GM18507 (cell line): ENCODE measurements around the gene SGMS1.

Source experiments
- DNase-seq: peaks from one replicate; pipeline ENCODE4 v3.0.0; 2011; ENCODE audit warnings: low read depth; ENCODE audit not compliant: insufficient read length; ENCODE audit errors: extremely low spot score
- FAIRE-seq: peaks from 2 replicates; lab custom pipeline; 2011; peaks lifted over from hg19 to GRCh38; lab: Jason Lieb, UNC

SGMS1 gene

GRCh38 chr10:50335397-50335796 lies 288.4 kb downstream of the SGMS1 start:
- no peak for FAIRE-seq
- no peak for DNase-seq

- no peak for DNase-seq
- no peak for FAIRE-seq
Observed at GRCh38 chr10:50334273-50334672, 289.5 kb downstream of the SGMS1 start.

GRCh38 chr10:50333872-50334271 lies 289.9 kb downstream of the SGMS1 start:
- no peak for DNase-seq
- FAIRE-seq, result no peak

- FAIRE-seq (no peak), DNase-seq (no peak)
Observed at GRCh38 chr10:50332108-50332842, 291.5 kb downstream of the SGMS1 start.

- FAIRE-seq, result no peak
- DNase-seq, result no peak
Observed at GRCh38 chr10:50331486-50331885, 292.3 kb downstream of the SGMS1 start.

- no peak for FAIRE-seq
- DNase-seq, result no peak
Observed at GRCh38 chr10:50326757-50327701, 296.7 kb downstream of the SGMS1 start.

GRCh38 chr10:50326172-50326555 lies 297.6 kb downstream of the SGMS1 start:
- FAIRE-seq, result no peak
- no peak for DNase-seq

- DNase-seq (no peak), FAIRE-seq (no peak)
Observed at GRCh38 chr10:50325449-50326171, 298.1 kb downstream of the SGMS1 start.

- FAIRE-seq (no peak), DNase-seq (no peak)
Observed at GRCh38 chr10:50324680-50325393, 298.9 kb downstream of the SGMS1 start.

GRCh38 chr10:50324046-50324445 lies 299.7 kb downstream of the SGMS1 start:
- no peak for FAIRE-seq

GRCh38 chr10:50322077-50322476 lies 301.7 kb downstream of the SGMS1 start:
- DNase-seq, result no peak
- FAIRE-seq, result peak; percentile 12

More at GRCh38 chr10:50324046-50324445, 299.7 kb downstream of the SGMS1 start:
- no peak for DNase-seq

- DNase-seq, result no peak
- no peak for FAIRE-seq
Observed at GRCh38 chr10:50318129-50318528, 305.6 kb downstream of the SGMS1 start.

GRCh38 chr10:50316695-50317648 lies 306.8 kb downstream of the SGMS1 start:
- FAIRE-seq, result peak; percentile 41
- DNase-seq, result no peak

GRCh38 chr10:50316174-50316573 lies 307.6 kb downstream of the SGMS1 start:
- DNase-seq (no peak), FAIRE-seq (peak; percentile 15)

GRCh38 chr10:50315424-50315823 lies 308.3 kb downstream of the SGMS1 start:
- FAIRE-seq, result no peak
- no peak for DNase-seq

- no peak for FAIRE-seq
- DNase-seq, result no peak
Observed at GRCh38 chr10:50314169-50315071, 309.3 kb downstream of the SGMS1 start.
